ENCODE results near the gene TM4SF4.
A peak's percentile ranks its signal among the peaks of the same experiment; 100 is the strongest.
"Not testable (repeated sequence)": the region's sequence is repeated elsewhere in the genome, so short reads cannot be mapped to it uniquely, and the experiment has no call there.

The TM4SF4 gene, protein sequence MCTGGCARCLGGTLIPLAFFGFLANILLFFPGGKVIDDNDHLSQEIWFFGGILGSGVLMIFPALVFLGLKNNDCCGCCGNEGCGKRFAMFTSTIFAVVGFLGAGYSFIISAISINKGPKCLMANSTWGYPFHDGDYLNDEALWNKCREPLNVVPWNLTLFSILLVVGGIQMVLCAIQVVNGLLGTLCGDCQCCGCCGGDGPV

DNA sequence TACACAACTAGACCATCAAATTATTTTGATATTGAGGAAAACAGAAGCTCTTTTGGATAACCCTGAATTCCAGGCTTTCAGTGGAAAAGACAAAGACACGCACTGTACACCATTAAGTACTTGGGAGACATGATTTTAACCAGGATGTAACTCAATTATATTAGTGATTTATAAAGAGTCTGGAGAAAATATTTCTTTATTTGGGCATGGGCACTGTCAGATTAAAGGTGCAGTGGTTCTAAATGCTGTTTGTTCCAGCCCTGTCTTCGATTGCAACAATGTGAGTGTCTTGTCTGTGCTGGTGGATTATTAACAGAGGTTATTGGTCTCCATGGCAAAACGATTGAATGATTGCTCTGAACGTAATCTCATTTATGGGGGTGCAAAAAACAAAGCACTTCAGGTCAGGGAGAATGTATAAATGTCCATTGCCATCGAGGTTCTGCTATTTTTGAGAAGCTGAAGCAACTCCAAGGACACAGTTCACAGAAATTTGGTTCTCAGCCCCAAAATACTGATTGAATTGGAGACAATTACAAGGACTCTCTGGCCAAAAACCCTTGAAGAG, at the start of gene TM4SF4:
TSS of gene TM4SF4 (plus strand) at position 448 of the 568 bp plus-strand sequence. CDS start 181 bp downstream, outside the sequence.
- DNase-seq: no peak

DNA sequence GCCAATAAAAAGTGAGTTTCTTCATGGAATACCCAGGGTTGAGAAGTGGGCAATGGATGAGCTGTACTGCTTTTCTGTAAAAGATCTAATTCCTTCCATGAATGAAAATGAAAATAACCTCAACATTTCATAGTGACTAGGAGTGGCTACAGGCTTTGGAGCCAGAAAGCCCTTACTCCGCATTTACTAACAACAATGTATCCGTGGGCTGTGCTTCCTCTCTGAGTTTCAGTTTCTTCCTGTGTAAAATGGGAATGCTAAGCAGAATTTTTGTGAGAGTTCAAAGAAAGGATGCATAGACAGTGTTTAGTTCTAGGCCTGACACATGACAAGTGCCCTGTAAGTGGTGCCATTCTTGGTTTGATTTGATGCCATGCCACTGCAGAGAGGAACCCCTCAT, 49.6 kb upstream of the TM4SF4 start:
- DNase-seq: no peak

DNA sequence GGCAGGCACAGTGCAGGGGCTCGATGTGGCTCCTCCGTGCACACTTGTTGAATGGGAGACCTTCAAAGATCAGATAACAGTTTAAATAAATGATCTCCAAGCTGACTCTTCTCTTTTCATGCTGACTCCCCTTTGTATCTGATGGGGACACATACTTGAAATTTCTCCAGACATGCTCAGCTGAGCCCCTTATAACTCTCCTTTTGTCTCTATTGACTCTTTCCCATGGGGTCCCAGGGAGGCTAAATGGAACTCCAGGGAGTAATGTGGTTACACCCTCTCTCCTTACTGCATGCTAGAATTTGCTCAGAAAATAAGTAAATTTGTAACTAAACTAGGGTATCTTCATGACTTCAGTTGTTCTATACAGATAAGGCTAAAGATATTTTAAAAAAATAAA, 48.2 kb upstream of the TM4SF4 start:
- DNase-seq: no peak

DNA sequence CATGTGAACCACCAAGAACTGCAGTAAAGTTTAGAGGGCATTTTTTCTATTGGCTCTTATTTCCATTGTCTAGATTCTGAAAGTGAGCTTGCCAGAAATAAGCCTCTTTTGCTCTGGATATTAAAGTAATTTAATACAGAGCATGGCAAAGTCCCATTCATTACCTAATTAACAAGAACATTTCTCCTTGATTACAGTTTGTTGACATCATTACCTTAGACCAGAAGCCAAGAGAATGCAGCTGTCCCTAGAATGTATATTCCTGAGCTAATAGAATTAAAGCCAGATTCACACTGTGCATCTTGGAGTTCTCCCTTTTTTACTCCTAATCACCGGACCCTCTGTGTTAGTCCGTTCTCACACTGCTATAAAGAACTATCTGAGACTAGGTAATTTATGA, 46.4 kb upstream of the TM4SF4 start:
- no peak for DNase-seq

DNA sequence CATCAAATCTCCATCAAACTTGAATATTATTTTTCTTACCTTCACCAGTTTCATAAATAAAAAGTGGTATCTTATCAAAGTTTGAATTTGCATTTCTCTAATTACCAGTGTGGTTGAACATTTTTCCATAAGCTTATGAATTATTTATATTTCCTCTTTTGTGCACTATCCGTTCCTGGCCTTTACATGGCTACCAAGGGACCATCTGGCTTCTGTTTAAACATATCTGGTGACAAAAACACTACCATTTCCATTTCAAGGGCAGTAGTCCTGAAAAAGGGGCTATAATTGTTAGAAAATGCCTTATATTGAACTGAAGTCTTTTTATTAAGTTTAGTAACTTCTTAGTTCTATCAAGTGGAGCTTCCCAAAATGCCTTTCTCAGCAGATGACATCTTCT, 44.3 kb upstream of the TM4SF4 start:
- DNase-seq: no peak

DNA sequence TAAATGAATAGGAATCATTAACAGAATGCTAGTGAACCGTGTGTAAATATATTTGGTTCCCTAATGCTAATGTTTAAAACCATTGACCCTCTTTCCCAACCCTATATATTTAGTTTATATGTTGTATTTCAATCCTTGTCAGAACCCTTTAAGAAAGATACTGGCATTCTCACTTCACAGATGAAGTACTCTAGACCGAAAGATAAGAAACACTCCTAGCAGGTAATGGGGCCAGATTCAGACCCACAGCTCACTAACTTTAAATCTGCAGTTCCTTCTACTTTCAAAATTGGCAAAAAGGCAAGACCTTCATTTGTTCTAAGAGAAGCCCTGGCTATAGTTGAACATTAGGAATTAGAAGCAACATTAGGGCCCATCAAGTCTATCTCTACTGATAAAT, 42.3 kb upstream of the TM4SF4 start:
- no peak for DNase-seq

DNA sequence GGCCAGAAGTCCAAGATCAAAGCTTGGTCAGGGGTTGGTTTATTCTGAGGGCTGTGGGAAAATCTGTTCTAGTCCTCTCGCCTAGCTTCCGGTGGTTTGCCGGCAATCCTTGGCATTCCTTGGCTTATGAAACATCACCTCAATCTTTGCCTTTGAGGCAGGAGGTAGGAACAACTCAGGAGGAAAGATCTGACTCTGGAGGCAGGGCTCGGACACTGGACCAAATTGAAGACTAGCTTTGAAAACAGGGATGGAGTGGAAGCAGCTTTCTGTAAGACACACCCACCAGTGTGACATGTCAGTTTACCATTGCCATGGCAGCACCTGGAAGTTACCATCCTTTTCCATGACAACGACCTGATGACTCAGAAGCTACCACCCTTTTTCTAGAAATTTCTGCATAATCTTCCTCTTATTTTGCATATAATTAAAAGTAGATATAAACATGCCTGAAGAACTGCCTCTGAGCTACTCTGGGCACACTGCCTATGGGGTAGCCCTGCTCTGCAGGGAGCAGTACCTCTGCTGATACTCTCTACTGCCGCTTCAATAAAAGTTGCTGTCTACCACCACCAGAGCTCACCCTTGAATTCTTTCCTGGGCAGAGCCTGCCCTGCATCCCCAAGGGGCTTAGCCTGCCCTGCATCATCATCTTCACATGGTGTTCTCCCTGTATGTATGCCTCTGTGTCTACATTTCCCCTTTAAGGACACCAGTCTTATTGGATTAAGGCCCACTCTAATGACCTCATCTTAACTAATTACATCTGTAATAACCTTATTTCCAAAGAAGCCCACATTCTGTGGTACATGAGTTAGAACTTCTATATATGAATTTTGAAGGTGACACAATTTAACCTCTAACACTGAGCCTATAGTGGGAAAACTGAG, 38.3 kb upstream of the TM4SF4 start:
- no peak for DNase-seq

DNA sequence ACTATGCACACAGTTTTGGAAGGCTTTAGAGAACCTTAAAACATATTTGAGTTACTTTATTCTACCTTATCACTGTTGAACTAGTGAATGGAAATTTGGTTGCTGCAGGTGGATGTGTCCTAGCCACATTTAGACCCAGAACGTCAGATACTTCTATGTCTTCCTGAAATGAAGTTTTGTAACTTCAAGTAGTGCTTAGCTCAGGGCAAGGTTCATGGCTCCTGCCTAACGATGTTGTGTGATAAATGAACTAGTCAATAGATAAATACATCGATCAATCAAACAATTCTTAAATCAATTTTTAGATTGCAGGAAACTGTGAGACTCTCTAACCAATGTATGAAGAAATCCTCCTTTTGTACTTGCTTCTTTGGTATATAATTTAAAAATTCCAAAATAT, 37.2 kb upstream of the TM4SF4 start:
- no peak for DNase-seq

DNA sequence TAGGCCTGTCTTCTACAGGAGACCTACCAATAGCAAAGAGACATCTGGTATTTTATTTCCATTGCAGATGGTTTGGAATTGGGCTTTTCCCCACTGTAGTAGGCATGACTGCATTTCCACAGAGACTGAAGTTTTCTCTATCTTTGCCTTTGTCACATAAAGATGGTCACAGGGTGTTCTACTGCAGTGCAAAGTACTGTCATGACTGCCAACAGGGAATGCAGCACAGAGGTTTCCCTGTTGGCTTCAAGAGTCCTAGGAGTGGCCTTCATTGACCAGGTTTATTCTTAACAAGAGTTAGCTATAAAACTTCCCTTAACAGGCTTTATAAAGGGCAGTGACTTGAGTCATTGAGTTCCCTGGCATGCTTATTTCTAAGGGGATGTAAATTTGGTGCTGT, 36.8 kb upstream of the TM4SF4 start:
- no peak for DNase-seq

DNA sequence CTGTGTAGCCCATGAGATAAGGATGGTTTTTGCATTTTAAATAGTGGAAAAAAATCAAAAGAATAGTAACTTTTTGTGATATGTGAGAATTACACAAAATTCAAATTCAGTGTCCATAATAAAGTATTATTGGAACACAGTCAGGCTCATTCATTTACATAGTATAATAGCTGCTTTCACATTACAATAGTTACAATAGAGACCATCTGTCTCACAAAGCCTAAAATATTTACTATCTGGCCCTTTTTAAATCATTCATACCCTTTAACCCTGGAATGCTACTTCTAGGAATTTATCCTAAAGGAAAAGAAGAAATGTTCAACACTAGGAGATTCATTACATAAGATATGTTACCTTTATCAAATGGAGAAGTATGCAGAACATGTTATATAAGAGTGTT, 35.5 kb upstream of the TM4SF4 start:
- DNase-seq: no peak

DNA sequence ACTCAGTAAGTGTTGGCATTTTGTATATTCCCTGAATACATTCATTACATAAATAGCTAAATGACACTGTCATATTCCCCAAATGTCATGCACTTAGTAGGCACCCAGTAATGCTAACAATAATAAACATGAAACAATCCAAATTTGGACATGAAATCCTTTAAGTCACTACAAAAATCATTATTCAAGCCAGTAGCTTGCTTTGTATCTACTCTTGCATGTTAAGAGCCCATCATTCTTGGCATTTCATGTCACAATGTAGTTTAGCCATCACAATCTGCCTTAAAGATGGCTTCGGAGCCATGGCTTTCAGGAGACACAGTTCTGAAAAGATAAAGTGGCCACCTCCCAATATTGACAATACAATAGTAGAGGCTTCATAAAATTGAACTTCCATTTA, 32.9 kb upstream of the TM4SF4 start:
- DNase-seq: no peak

DNA sequence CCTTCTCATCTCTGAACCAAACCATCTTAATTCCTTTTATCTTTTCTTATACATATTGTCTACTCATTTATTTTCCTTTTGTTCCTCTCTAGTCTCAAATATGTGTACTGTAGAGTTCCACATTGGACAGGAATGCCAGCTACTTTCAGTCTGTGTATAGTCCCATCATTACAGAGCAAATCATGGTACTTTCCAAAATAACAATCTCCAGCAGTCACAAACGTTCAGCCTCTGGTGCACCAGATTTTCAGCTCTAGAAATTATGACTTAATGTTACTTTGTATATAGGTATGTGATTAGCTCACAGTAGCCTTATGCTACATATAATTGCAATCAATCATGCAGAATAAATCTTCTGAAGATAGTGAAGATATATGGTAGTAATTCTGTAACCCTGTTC, 32.5 kb upstream of the TM4SF4 start:
- DNase-seq: no peak

DNA sequence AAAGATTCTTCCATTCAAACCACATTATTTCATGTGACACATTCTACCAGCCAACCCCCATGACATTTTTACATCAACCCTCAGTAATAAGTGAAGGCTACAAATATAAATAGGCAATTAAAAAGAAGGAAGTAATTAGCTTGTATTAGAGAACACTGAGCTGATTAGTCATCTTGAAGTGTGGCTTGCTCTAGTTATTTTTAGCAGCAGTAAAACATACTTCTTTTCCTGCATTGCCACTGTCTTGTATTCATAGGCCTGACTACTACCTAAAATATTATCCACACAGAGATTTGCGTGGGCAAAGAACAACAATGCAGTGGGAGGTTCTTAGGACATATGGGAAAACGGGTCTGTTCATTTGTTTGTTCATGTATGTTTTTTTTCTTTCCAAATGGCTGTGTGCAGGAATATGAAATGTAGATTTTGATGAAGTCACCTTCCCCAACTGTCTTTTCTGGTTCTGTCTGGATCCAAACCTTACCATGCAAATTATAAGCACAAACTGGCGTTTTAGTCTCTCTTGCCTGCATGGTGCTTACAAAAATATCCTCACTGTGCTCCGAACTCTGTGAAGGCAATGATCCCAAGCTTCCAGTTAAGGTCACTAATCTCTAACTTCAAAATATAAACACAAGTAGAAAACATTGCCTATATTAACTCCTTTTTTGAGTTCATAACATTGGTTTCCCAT, 31.5 kb upstream of the TM4SF4 start:
- DNase-seq: no peak

DNA sequence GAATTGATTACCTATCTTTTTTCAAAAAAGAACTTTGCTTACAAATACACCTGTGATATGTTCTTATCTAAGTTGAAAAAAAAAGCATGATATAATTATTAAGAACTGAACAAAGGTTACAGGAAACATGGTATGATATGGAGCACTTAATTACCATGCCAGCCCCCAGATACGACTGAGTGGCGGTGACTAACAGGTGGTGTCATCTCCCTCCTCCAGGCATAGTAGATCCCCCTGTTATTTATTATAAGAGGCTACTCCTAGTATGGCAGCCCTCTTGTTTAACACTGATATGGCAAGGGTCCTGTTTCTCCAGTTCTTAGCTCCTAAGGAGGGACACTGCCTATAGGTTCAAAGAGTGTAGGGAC, 31.0 kb upstream of the TM4SF4 start:
- DNase-seq: no peak

DNA sequence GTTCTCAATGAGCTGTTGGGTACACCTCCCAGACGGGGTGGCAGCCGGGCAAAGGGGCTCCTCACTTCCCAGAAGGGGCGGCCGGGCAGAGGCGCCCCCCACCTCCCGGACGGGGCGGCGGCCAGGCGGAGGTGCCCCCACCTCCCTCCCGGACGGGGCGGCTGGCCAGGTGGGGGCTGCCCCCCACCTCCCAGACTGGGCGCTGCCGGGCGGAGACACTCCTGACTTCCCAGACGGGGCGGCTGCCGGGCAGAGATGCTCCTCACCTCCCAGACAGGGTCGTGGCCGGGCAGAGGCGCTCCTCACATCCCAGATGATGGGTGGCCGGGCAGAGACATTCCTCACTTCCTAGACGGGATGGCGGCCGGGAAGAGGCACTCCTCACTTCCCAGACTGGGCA, 29.6 kb upstream of the TM4SF4 start:
- DNase-seq: not testable (repeated sequence)

DNA sequence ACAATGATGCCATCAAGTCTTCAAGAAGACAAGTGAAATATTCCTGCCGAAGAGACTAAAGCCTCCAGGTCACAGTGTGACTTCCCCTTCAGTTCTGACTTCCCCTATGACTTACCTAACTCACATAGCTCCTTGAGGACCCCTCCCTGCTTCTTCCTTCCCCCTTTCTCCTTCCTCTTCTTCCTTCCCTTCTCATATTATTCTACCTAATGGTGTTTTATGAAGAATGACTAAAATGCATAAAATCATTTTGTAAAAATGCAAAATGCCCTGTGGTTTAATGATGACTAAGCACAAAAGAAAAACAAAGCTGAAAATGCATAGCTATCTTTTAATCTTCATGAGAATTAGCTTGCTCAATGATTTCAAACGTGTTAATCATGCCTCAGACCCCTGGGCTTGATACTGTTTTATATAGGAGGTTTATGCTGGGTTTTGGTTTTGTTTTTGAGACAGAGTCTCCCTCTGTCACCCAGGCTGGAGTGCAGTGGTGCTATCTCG, 26.1 kb upstream of the TM4SF4 start:
- DNase-seq: no peak

DNA sequence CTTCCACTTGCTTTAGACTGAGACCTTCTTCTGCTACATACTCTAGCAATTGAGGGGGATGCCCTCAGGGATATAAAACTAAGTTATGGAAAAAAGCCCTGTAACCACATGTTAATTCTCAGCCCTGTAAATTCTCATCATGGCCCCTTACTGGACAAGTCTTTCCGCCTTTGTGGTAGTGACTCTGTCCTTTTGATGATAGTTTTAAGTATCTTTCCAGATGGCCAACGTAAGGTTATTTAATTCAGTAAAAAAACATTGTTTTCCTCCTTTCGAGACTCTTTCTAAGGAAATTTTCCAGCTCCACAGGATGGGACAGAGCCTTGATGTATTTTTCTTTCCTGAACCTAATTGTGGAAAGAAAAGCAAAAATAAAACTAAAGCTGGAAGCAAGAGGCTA, 25.3 kb upstream of the TM4SF4 start:
- no peak for DNase-seq

DNA sequence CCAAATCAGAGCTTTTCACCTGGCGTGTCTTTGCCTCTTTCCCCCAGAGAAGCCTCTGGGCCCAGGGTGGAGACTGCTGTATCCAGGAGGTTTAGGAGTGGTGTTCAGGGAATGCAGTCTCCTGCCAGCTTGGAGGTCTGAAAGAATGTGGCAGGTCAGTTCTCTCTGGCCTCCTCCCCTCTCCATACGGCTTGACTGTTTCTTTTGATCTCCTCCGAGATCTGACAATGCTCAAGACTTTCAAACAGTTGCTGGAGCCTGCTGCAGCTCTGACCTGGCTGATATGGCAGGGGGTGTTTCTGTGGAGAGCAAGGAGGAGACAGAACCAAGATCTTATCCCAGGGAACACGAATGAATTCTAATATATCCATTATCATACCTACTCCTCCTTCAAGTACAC, 24.7 kb upstream of the TM4SF4 start:
- DNase-seq: peak; percentile 46

DNA sequence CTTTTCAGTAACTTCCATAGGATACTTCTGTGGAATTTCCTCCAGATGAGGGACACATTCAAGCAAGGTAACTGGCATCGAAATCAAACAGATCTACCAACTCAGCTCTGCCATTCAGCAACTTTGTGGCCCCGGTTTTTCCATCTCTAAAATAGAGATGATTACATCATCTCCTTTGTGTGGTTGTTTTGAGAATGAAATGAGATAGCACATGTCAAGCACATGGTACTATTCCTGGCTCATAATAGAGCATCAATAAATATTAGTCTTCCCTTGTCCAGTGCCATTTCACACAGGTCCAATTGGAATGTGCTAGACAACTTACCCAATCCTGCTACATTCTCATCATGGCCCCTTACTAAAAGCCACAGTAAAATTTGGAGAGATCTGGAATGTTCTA, 24.2 kb upstream of the TM4SF4 start:
- DNase-seq: no peak

DNA sequence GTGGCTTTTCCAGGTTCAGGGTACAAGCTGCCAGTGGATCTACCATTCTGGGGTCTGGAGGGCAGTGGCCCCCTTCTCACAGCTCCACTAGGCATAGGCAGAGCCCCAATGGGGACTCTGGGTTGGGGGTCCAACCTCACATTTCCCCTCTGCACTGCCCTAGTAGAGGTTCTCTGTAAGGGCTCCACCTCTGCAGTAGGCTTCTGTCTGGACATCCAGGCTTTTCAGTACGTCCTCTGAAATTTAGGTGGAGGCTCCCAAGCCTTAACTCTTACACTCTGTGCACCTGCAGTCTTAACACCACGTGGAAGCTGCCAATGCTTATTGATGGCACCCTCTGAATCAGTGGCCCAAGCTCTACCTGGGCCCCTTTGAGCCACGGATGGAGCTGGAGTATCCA, 22.5 kb upstream of the TM4SF4 start:
- no peak for DNase-seq

DNA sequence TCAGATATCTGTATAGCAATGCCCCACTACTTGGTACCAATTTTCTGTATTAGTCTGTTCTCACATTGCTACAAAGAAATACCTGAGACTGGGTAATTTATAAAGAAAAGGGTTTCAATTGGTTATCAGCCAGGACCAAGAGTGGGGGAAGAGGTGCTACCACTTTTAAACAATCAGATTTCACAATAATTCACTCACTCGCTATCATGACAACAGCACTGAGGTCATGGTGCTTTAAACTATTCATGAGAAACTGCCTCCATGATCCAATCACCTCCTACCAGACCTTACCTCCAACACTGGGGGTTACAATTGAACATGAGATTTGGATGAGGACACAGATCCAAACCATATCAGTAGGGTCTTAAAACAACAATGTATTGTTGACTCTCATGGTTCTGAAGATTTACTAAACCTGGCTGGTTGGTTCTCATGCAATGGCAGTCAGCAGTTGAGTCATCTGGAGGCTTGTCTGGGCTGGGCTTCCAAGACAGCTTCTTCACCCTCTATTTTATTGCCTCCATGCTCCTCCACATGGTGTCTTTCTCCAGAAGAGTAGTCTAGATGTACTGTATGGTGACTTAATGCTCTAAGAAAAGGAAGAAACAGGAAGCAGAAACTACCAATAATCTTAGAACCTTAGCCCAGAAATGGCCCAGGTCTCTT, 21.2 kb upstream of the TM4SF4 start:
- DNase-seq: no peak

DNA sequence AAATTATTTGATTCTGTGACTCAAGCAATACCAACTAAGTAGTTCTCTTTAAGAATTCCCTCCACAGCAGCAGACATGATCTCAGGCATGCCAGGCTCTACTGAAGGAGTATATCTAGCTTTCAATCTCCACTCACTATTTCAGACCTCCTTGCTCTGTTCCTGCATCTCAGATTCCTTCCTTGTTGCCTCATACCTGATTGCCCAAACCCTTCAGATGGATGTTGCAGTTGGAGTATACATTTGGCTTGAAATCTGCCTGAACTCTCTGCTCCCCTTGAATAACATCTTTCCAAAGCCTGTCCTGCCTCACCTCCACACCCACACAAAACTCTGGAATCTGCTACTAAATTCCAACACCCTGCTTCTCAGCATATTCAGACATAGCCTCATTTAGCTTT, 19.8 kb upstream of the TM4SF4 start:
- DNase-seq: no peak

DNA sequence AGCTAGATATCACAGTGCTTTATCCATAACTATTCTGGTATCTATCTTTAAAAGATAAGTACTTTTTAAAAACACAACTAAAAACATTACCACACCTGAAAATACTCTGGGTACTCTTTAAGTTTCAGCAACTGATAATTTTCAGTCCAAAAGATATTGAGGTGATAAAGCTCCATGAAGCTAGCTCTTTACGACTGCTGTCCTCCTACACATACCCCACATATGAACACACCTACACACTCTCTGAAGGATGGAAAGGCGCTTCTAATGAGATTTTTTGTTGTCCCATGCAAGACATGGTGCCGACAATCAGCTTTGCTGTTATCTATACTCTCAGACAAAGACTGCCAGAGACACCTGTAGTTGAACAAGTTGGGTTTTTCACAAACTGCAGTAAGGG, 19.1 kb upstream of the TM4SF4 start:
- no peak for DNase-seq
